GM23338 (cell line): ENCODE data around the gene BTBD9. TPM values are rescaled to one million over a fixed set of nuclear protein-coding genes. Genes with fewer than 3 reads are reported as not detected.
A peak's percentile ranks its signal among the peaks of the same experiment; 100 is the strongest.

Source experiments
- ATAC-seq: fragments of 200-7000 bp; cut with Tn5 transposase; 3 replicates; pipeline ENCODE4 v1.9.1; 2020
- DNase-seq: peaks from one replicate; pipeline ENCODE4 v3.0.0-alpha.2; 2015; ENCODE audit warnings: low spot score
- H2AFZ ChIP-seq: fragments of 200-600 bp; sonication (generic); 2 replicates; pipeline ENCODE4 v1.8.0; 2016; ENCODE audit warnings: antibody characterized with exemption, mild to moderate bottlenecking, moderate library complexity
- H3F3A ChIP-seq: fragments of 200-600 bp; sonication (generic); replicated peaks from 2 replicates; pipeline ENCODE4 v1.8.0; 2017; ENCODE audit warnings: antibody characterized with exemption, mixed run types, low read depth
- H3K27ac ChIP-seq: fragments of 200-600 bp; sonication (generic); 2 replicates; pipeline ENCODE4 v1.6.1; 2016; ENCODE audit warnings: low read depth
- H3K27me3 ChIP-seq: fragments of 200-600 bp; sonication (generic); 2 replicates; pipeline ENCODE4 v1.8.0; 2016; ENCODE audit warnings: mild to moderate bottlenecking, mixed run types, moderate library complexity; ENCODE audit not compliant: insufficient read depth
- H3K36me3 ChIP-seq: fragments of 200-600 bp; sonication (generic); 2 replicates; pipeline ENCODE4 v1.8.0; 2016; ENCODE audit warnings: mild to moderate bottlenecking; ENCODE audit not compliant: insufficient read depth
- H3K4me1 ChIP-seq: fragments of 200-600 bp; sonication (generic); 2 replicates; pipeline ENCODE4 v1.8.0; 2016; ENCODE audit warnings: mild to moderate bottlenecking, moderate library complexity; ENCODE audit not compliant: insufficient read depth
- H3K4me2 ChIP-seq: fragments of 200-600 bp; sonication (generic); 2 replicates; pipeline ENCODE4 v1.7.1; 2017; ENCODE audit warnings: mixed run types
- H3K4me3 ChIP-seq: fragments of 200-600 bp; sonication (generic); 2 replicates; pipeline ENCODE4 v1.6.1; 2016; ENCODE audit warnings: mixed run types
- H3K79me2 ChIP-seq: fragments of 200-600 bp; sonication (generic); replicated peaks from 2 replicates; pipeline ENCODE4 v1.8.0; 2017; ENCODE audit warnings: mild to moderate bottlenecking; ENCODE audit not compliant: insufficient read depth
- H3K9me2 ChIP-seq: fragments of 200-600 bp; sonication (generic); 2 replicates; pipeline ENCODE4 v1.8.0; 2017; ENCODE audit not compliant: insufficient read depth
- H4K20me1 ChIP-seq: fragments of 200-600 bp; sonication (generic); replicated peaks from 2 replicates; pipeline ENCODE4 v1.8.0; 2017; ENCODE audit warnings: mild to moderate bottlenecking; ENCODE audit not compliant: insufficient read depth
- H3K27ac Mint-ChIP-seq: 2 replicates; pipeline ENCODE4 v1.8.0; 2020; ENCODE audit warnings: inconsistent platforms, mild to moderate bottlenecking, moderate library complexity, mixed read lengths
- H3K27me3 Mint-ChIP-seq: 3 replicates; pipeline ENCODE4 v1.8.0; 2022; ENCODE audit warnings: low read depth, mild to moderate bottlenecking, moderate library complexity, mixed read lengths, inconsistent platforms; ENCODE audit not compliant: insufficient read depth, poor library complexity
- H3K36me3 Mint-ChIP-seq: 3 replicates; pipeline ENCODE4 v1.8.0; 2021; ENCODE audit warnings: low read depth, mild to moderate bottlenecking, inconsistent platforms, moderate library complexity, mixed read lengths
- H3K4me1 Mint-ChIP-seq: 3 replicates; pipeline ENCODE4 v1.8.0; 2020; ENCODE audit warnings: mild to moderate bottlenecking, inconsistent platforms, mixed read lengths
- H3K4me3 Mint-ChIP-seq: 3 replicates; pipeline ENCODE4 v1.8.0; 2021; ENCODE audit warnings: moderate library complexity, mild to moderate bottlenecking, inconsistent platforms, mixed read lengths
- H3K9me3 Mint-ChIP-seq: 3 replicates; pipeline ENCODE4 v1.8.0; 2020; ENCODE audit warnings: moderate library complexity, mild to moderate bottlenecking, inconsistent platforms, mixed read lengths
- polyA plus RNA-seq: library from polyadenylated mRNA; unstranded; fragments of >200 nt; fragmentation: Nextera tagmentation; extraction: Ambion mirVana; gene quantifications from 2 replicates; pipeline ENCODE4 v1.2.1, GENCODE V29; 2016
- total RNA-seq: library from RNA; depleted of rRNA; stranded (reverse); fragments of >200 nt; shearing (Covaris generic); gene quantifications from 2 replicates; pipeline ENCODE4 v1.2.3, GENCODE V29; 2014
- TF ChIP-seq, protein P1 (sequence below): fragments of 250-450 bp; sonication (Bioruptor Pico); IDR thresholded peaks from 2 replicates; pipeline ENCODE4 v1.5.0; 2020; ENCODE audit warnings: mild to moderate bottlenecking, moderate library complexity
- TF ChIP-seq, protein P2 (sequence below): IDR thresholded peaks from one replicate; pipeline ENCODE4 v1.6.1; 2018; ENCODE audit warnings: antibody characterized with exemption; ENCODE audit not compliant: unreplicated experiment
- TF ChIP-seq, protein P3 (sequence below): IDR thresholded peaks from 2 replicates; pipeline ENCODE4 v1.6.1; 2016; ENCODE audit warnings: antibody characterized with exemption

Gene BTBD9
- total and polyA plus RNA-seq, 2 experiments from 2014 or later = 4.2 to 5.3 TPM

DNA sequence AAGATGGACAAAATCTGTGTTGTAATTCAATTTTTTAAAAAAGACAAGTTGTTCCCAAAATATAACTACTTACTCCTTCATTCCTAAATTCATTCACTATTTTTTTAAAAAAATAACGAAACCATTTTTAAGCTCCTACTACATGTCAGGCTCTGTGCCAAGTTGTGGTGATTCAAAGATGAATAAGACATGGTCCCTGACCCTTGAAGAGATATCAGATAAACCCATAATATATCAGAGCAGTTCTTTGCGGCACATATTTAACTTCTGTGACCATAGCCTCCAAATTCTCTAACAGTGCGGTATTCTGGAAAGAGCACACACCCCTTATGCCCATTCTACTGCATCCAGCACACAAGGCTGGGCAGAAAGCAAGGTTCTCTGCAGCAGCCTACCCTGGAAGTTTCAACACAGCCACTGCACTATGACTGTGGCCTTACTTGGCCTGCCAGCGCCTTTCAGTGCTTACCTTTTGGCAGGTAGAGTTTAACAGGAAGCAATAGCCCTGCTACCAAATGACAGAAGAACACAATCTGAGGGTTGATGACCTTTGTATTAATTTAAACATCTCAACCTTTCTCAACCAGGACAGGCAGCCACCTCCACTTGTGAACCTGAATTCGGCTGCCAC lies 406.5 kb downstream of the BTBD9 start:
- no peaks in the 10 kb centered on the region for H3K79me2 ChIP-seq
- Mint-ChIP-seq H3K4me1 (peaks cover 50% of the 10 kb centered on the region), H3K27me3 (no peaks in the 10 kb centered on the region)

More for the DNA sequence above, 406.5 kb downstream of the BTBD9 start:
- H3K4me3 Mint-ChIP-seq = no peak overlapping the region
- H4K20me1 ChIP-seq = no peaks in the 10 kb centered on the region; the same call in 1 of the 2 replicates
- H3K4me3 ChIP-seq = no peak overlapping the region
- DNase-seq (no peak), ATAC-seq (peak; percentile 35)
- H3K36me3 Mint-ChIP-seq = no peaks in the 10 kb centered on the region
- H3K36me3 ChIP-seq = no peaks in the 10 kb centered on the region
- no peak overlapping the region for H3K27ac Mint-ChIP-seq
- no peaks in the 10 kb centered on the region for H3K27me3 ChIP-seq
- peak overlapping the region; percentile 8; the same call in 1 of the 2 replicates for H2AFZ ChIP-seq
- no peaks in the 10 kb centered on the region for H3F3A ChIP-seq
- H3K4me2 ChIP-seq = peak overlapping the region; percentile 24; the same call in 1 of the 2 replicates
- H3K9me2 ChIP-seq = no peaks in the 10 kb centered on the region
- TF ChIP-seq, protein P1, sequence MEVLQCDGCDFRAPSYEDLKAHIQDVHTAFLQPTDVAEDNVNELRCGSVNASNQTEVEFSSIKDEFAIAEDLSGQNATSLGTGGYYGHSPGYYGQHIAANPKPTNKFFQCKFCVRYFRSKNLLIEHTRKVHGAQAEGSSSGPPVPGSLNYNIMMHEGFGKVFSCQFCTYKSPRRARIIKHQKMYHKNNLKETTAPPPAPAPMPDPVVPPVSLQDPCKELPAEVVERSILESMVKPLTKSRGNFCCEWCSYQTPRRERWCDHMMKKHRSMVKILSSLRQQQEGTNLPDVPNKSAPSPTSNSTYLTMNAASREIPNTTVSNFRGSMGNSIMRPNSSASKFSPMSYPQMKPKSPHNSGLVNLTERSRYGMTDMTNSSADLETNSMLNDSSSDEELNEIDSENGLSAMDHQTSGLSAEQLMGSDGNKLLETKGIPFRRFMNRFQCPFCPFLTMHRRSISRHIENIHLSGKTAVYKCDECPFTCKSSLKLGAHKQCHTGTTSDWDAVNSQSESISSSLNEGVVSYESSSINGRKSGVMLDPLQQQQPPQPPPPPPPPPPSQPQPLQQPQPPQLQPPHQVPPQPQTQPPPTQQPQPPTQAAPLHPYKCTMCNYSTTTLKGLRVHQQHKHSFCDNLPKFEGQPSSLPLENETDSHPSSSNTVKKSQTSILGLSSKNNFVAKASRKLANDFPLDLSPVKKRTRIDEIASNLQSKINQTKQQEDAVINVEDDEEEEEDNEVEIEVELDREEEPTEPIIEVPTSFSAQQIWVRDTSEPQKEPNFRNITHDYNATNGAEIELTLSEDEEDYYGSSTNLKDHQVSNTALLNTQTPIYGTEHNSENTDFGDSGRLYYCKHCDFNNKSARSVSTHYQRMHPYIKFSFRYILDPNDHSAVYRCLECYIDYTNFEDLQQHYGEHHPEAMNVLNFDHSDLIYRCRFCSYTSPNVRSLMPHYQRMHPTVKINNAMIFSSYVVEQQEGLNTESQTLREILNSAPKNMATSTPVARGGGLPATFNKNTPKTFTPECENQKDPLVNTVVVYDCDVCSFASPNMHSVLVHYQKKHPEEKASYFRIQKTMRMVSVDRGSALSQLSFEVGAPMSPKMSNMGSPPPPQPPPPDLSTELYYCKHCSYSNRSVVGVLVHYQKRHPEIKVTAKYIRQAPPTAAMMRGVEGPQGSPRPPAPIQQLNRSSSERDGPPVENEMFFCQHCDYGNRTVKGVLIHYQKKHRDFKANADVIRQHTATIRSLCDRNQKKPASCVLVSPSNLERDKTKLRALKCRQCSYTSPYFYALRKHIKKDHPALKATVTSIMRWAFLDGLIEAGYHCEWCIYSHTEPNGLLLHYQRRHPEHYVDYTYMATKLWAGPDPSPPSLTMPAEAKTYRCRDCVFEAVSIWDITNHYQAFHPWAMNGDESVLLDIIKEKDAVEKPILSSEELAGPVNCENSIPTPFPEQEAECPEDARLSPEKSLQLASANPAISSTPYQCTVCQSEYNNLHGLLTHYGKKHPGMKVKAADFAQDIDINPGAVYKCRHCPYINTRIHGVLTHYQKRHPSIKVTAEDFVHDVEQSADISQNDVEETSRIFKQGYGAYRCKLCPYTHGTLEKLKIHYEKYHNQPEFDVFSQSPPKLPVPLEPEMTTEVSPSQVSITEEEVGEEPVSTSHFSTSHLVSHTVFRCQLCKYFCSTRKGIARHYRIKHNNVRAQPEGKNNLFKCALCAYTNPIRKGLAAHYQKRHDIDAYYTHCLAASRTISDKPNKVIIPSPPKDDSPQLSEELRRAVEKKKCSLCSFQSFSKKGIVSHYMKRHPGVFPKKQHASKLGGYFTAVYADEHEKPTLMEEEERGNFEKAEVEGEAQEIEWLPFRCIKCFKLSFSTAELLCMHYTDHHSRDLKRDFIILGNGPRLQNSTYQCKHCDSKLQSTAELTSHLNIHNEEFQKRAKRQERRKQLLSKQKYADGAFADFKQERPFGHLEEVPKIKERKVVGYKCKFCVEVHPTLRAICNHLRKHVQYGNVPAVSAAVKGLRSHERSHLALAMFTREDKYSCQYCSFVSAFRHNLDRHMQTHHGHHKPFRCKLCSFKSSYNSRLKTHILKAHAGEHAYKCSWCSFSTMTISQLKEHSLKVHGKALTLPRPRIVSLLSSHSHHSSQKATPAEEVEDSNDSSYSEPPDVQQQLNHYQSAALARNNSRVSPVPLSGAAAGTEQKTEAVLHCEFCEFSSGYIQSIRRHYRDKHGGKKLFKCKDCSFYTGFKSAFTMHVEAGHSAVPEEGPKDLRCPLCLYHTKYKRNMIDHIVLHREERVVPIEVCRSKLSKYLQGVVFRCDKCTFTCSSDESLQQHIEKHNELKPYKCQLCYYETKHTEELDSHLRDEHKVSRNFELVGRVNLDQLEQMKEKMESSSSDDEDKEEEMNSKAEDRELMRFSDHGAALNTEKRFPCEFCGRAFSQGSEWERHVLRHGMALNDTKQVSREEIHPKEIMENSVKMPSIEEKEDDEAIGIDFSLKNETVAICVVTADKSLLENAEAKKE (CRISPR knock-in tag) = no peak
- TF ChIP-seq, protein P2, sequence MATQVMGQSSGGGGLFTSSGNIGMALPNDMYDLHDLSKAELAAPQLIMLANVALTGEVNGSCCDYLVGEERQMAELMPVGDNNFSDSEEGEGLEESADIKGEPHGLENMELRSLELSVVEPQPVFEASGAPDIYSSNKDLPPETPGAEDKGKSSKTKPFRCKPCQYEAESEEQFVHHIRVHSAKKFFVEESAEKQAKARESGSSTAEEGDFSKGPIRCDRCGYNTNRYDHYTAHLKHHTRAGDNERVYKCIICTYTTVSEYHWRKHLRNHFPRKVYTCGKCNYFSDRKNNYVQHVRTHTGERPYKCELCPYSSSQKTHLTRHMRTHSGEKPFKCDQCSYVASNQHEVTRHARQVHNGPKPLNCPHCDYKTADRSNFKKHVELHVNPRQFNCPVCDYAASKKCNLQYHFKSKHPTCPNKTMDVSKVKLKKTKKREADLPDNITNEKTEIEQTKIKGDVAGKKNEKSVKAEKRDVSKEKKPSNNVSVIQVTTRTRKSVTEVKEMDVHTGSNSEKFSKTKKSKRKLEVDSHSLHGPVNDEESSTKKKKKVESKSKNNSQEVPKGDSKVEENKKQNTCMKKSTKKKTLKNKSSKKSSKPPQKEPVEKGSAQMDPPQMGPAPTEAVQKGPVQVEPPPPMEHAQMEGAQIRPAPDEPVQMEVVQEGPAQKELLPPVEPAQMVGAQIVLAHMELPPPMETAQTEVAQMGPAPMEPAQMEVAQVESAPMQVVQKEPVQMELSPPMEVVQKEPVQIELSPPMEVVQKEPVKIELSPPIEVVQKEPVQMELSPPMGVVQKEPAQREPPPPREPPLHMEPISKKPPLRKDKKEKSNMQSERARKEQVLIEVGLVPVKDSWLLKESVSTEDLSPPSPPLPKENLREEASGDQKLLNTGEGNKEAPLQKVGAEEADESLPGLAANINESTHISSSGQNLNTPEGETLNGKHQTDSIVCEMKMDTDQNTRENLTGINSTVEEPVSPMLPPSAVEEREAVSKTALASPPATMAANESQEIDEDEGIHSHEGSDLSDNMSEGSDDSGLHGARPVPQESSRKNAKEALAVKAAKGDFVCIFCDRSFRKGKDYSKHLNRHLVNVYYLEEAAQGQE = no peak
- TF ChIP-seq, protein P3, sequence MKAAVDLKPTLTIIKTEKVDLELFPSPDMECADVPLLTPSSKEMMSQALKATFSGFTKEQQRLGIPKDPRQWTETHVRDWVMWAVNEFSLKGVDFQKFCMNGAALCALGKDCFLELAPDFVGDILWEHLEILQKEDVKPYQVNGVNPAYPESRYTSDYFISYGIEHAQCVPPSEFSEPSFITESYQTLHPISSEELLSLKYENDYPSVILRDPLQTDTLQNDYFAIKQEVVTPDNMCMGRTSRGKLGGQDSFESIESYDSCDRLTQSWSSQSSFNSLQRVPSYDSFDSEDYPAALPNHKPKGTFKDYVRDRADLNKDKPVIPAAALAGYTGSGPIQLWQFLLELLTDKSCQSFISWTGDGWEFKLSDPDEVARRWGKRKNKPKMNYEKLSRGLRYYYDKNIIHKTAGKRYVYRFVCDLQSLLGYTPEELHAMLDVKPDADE = no peak
- H3K4me1 ChIP-seq = peaks cover 38% of the 10 kb centered on the region
- H3K9me3 Mint-ChIP-seq = no peaks in the 10 kb centered on the region
- no peak overlapping the region for H3K27ac ChIP-seq
